DMS53 (cell line): ENCODE results near the gene RGS16.

Experiments
- DNase-seq: peaks from one replicate; lab custom pipeline; 2025; lab: John Stamatoyannopoulos, UW

RGS16 gene

DNA sequence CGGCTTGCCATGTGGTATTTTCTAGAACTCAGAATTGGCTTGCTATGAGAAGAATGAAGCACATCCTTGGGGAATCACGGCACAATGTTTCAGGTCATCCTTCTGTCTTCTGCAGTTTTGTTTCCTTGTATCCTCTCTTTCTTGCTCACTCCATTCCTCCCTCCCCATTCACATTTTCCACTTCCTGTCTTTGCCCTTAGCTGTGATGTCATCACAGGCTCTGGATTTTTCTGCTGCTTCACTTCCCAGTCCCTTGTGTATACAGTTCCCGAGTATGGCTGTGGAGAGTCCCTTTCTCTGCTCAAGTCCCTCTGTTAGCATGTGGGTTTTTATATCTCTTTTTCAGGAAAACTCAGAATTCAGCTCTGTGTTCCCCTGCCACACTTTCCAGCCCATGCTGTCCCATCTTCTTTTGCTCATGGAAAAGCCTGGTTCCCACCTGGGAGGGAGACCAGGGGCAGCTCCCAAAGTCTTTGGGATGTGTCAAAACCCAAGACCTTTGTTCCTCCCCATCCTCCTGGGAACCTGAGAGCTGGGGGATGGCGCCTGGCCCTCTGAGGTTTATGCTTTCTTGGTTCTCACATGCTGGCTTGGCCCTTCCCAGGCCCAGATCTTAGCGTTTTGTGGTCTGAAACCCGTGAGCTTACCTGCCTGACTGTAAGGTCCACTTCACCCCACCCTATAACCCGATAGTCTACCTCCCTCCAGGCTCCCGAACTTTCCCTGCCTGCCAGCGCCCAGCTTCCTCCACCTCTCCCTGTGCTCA is 4.8 kb upstream of the RGS16 start:
- peak; percentile 71 for DNase-seq

DNA sequence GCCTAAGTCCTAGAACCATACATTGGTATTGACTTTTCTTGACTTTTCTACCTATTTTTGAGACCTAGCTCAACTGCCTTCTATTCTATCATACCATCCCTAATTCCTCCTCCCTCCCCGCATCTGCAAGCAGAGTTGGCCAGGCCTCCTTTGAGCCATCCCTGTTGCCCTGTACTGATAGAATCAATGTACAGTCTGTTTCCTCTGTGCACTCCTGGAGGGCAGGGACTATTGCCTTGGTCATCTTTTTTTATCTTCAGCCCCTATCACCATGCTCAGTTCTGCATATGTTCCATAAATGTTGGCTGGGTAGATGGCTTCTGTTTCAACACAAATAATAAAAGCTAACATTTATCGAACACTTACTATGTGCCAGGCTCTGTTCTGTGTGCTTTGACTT is 4.0 kb upstream of the RGS16 start:
- DNase-seq = no peak

DNA sequence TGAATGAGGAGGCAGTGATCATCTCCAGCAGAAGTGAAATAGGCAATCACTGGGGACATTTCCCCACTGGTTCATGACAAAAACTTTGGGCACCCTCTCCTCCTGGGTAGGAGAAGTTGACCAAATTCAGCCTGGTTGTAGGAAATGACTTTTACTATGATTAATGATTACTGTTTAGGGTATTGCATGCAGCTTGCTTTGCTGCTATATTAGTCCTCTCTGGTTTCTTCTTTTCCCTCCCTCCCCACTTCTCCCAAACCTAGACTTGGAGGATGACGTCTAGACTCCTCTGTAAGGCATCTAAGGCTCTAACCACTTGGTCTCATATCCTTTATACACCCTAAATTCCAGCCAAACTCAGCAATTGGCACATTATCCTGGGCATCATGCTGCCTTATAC is 3.4 kb upstream of the RGS16 start:
- no peak for DNase-seq

DNA sequence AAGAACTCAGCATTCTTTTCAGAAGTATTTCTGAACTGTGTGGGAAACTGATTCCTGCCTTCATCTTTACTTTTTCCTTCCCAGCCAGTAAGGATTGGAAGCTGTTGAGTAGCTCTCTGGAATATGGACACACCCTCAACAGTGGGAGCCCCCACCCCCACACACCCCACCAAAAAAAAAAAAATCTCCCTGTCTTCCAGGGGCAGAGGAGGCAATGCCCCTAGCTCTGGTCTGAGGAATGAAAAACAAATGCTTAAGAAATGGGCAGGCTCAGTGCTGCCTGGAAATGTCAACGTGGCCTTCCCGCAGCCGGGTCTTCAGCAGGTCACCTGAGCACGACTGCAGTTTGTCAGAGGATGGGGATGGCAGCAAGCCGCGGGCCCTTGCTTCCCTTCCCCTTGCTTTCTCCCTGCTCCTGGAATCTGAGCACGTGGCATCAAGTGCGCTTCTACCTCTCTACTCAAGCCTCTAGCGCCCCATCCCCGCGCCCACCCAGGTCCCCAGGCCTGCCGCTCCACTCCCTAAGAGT is 479 bp downstream of the RGS16 start:
- DNase-seq = peak; percentile 75

DNA sequence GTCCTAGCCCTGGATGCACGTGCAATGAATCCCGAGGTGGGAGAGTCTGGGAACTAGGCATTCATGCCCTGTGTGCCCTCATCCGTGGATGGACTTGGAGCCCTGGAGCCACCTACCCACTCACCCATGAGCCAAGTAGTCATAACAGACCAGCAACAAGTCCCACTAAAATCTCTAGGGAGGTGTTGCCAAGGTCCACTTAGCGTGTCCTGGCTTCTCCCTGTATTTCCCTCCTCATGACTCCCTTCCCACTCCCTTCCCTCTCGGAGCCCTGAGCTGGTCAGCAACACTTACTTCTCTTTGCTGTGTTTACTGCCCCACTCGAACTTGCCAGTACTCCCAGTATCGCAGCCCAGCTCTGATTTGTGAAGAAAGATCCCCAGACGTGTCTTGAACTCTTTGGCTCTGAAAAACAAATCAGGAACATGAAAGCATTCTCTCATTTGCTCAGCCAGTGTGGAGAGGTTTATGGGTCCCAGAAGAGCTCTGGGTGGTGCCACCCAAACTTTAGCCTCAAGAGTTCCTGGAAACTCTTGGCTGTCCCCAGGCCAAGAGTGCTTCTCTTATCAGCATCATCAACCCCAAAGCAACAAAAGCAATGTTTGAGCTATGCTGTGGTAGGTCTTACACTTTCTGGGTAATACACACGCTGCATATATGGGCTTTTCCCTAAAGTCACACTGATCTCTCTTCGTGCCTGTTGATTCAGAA is 1.1 kb downstream of the RGS16 start:
- DNase-seq = no peak

DNA sequence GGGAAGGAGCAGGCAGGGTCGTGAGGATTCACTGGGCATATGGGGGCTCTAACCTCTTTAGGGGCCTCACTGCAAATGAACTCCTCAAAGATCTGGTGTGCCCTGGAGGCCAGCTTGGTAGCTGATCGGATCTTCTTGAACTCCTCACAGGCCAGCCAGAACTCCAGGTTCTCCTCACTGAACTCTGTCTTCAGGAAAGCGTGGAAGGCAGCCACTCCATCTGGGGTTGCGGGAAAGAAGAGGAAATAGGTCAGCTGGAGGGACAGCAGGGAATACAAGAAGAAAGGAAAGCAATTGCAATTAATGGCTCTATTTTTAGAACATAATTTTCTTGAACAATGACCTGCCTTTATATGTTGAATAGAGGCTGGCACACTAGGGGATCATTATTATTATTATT is 2.3 kb downstream of the RGS16 start:
- no peak for DNase-seq

DNA sequence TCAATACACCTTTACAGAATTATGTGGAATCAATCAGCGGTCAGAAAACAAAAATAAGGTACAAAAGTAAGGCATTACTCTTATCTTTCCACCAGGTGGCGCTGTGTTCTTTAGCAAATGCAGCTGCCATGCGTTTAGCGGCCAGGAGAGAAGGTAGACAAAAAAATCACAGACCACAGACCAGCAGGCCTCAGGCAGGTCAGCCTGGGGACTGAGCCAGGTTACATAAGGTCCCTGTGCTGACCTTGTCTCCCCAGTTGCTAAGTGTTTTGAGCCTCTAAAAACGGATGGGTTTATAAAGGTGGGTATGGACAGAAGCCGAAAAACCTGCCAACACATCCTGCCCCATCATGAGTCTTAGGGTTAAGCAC is 2.8 kb downstream of the RGS16 start:
- peak; percentile 94 for DNase-seq

DNA sequence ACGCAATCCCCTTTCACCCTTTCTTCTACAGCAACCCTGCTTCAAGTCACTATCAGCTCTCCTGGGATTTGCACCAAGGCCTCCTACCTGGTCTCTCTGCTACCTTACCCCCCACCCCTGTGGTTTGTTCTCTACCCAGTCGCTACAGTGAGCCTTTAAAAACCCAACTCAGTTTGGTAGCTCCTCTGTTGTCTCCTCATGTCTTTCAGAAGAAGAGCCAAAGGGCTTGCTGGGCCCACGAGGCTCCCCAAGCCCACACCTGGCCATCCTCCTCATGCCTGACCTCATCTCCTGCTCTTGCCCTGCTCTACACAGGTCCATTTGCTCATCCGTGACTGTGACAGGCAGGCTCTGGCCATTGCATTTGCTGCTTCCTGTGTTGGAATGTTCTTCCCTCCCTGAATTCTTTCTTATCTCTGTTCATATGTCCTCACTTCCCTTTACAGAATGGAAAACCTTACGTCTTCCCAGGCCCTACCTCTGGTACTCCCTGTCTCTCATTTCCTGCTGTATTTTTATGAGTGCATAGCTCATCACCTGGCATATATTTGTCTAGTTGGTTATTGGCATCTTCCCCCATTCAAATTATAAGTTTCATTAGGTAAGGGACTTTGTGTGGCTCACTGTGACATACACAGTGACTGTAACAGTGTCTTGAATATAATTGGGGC is 3.3 kb downstream of the RGS16 start:
- no peak for DNase-seq

DNA sequence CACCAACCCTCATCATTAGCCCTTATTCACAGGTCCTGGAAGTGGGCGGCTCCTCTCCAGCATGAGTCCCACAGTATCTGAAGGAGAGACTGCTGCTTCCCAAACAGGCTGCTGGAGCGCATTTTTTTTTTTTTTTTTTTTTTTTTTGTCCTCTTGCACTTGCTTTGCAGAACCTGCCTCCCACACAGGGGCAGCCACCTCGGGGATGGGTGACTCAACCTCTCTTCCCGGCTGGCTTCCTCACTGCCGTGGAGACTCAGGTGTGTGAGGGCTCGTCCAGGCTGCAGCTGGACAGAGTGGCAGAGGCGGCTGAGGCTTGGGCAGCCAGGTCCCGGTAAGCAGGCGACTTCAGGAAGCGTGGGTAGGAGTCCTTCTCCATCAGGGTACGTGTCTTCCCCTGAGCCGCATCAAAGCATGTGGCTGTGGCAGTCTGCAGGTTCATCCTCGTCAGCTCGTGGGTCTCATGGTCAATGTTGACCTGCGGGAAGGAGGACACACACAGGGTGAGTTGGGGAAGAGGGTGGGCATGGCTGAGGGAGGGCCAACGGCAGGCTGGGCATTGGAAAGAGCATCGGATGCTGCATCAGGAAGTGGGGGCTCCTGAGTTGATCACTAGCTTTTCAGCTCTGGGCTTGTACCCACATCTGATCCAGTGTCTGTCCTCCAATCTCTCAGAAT is 4.0 kb downstream of the RGS16 start:
- no peak for DNase-seq

DNA sequence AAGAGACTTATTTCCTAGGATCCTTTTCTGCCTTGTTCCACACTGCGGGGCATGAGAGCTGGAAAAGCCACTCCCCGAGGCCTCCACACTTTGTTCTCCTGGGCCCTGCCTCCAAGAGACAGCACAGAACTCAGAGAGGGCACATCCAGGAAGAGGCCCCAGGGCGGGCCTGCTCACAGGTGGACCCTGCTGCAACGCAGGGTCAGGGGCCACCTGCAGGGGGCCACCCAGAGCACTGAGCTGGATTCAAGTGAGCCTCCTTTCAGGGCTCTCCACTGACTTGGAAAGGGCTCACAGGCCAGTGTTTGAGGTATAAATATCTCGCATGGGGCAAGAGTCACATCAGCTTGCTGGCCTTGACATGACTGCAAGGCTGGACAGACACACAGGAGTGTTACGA is 4.8 kb downstream of the RGS16 start:
- DNase-seq = peak; percentile 55

DNA sequence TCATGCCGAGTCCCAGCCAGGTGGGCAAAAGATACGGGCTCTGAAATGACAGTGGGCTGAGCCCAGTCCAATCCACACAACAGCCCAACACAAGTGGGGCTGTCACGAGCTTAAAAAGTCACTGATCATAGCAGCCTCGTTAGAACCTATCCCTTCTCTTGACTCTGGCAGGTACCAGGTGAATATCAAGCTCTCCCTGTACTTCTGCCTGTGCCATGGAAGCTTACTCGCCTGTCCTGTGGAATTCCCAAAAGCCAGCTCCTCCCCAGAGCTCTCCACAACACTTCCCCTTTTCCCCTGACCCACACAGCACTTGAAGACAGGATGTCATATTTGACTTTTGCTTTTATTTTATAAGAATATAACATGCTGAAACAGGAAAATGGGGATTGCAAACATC is 5.9 kb downstream of the RGS16 start:
- no peak for DNase-seq

DNA sequence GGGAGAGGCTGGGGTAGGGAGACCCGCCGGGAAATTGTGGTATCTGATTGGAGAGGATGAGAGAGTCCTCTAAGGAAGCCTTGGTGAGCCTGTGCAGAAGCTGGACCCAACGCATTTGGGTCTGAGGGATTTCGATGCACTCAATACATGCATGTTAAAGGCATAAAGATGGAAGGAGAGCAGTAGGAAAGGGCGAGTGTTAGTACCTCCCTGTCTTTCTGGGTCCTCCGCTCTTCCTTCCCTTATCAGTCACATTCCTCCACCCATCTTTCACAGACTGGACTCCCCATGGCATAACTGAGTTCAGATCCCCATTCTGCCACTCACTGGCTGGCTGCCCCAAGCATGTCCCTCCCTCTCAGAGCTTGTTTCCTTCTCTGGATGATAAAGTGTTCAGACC is 7.3 kb downstream of the RGS16 start:
- no peak for DNase-seq

DNA sequence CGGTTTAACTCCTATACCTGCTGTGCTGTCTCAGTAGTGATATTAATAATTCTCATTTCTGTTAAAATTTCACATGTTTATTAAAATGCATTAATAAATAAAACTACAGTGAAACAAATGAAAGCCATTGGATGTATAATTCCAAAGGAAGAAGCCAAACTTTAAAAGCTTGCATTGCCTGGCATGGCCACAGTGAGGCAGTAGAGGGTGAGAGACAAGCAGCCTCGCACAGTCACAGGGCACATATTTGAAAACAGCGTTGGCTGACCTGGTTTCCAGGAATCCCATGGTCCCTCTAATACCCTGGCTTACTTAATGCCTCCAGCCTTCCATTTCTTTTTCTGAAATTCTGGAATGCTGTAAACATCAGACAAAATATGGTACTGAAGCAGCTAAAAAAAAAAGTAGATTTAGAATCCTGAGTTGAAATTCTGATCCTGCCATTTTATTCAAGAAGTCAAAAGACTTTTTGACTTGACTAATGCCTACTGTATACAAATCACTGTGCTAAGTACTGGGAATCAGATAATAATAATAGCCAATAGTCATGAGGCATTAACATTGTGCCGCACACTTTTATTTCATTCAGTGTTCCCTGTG is 8.4 kb downstream of the RGS16 start:
- DNase-seq = peak; percentile 77

DNA sequence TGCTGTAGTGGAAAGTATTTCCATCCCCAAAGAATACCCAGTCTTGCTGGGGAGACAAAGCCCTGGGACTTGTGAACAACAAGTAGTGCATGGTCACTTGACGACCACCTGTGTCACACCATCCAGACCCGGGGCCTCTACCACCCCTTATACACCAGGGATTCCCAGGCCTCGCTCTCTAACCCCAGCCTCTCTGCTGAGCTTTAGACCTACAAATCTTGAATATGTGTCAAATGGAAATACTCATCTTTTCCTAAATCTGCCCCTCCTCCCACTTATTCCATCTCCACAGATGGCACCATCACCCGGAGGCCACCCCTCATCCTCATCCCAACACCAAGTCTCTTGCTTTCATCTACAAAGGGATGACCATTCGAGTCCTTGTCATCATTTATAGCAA is 14.3 kb downstream of the RGS16 start:
- no peak for DNase-seq

DNA sequence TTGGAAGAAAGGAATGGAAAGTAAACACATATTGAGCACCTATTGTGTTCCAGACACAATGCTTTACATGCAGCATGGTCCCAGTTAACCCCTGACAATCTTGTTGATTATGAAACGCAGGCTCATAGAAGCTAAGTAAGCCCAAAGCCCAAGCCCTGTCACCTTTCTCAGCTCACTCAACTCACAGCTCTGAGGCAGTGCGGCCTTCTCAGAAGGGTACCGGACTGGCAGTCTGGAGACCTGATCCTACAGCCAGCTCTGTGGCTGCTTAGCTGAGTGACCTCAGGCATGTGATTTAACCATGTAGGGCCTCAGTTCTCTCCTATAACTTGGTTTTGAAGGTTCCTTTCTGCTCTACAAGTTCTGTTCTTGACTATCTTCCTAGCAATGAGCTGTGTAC is 14.7 kb downstream of the RGS16 start:
- no peak for DNase-seq

DNA sequence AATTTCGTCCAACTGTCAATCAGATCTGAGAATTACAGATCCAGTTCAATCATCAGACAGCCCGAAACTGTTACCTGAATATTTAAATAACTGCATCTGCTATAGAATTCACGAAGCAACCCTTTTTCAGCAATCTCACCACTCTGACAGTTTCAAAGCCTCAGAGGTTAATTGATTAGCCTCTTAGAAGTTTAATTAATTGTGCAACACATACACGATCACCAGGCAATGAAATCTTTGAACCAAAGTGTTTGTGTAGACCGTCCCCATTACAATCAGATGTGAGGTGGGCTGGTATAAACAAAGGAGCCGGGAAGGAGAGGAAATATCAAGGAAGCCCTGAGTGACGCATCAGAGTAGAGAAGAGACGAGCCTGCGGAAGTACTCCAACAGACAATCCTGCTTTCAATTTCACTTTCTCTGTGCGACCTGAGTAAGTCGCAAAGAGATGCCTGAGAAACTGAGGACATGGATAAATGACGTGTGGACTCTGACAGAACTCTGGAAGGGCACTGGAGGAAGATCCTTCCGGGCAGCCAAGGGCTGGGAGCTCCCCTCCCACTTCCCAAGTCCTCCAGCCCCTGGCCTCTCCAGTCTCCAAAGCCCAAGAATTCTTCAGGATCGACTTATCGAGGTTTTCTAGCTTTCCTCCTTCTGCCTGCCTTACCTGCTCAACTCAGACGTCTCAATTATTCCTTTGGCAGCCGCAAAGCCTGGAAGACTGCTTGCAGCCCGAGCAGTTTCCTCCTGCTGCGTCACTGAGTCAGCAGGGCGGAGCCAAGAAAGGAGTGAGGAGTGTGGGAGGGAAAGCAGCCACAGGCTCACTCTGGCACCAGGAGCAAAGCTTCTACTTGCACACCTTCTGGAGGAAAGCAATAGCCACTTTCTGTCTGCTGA is 15.4 kb downstream of the RGS16 start, which contains the start of gene RNASEL:
RNASEL (minus strand) TSS at position 757 of the 897 bp plus-strand sequence. CDS start 2,450 bp downstream, outside the sequence.
- peak; percentile 80 for DNase-seq

DNA sequence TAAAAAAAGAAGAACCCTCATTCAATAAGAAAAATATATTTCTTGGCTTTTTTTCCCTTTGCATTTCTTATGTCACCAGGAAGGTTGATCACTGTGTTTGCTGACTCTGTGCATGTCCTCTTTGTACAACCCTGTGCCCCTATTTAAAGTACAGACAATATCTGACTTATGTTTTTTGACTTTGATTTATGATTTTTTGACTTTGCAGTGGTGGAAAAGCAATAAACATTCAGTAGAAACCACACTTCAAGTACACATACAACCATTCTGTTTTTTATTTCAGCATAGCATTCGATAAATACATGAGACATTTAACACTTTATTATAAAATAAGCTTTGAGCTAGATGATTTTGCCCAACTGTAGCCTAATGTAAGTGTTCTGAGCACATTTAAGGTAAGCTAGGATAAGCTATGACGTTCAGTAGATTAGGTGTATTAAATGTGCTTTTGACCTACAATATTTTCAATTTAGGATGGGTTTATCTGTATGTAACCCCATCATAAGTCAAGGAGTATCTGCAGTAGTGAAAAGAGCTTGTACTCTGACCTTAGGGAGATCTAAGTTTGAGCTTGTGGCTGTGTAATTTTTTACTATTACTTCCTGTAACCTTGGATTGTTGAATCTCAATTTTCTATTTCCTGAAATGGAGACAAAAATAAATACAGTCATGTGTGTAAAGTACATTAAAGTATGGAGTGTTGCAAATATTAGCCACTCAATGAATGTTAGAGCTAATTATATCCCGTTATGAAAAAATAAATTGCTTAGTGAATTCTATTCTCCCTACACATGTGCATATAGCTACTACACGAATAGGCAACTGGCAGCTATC is 16.3 kb downstream of the RGS16 start:
- peak; percentile 50 for DNase-seq

DNA sequence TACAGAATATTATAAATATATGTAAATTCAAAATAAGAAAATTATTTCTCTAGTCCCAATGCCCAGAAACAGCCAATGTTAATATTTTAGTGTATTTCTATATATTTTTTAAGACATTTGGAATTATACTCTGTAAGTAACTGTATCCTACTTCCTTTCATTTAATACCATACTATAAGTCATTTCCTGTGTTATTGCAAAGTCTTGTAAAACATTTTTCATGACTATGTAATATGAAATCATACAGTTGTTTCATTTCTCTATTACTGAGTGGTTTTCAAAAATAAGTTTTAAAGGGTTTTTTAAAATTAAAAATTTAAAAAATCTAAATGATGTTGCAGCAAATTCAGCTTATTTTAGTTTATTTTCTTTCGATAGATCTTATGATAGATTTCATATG is 17.1 kb downstream of the RGS16 start:
- DNase-seq = no peak

DNA sequence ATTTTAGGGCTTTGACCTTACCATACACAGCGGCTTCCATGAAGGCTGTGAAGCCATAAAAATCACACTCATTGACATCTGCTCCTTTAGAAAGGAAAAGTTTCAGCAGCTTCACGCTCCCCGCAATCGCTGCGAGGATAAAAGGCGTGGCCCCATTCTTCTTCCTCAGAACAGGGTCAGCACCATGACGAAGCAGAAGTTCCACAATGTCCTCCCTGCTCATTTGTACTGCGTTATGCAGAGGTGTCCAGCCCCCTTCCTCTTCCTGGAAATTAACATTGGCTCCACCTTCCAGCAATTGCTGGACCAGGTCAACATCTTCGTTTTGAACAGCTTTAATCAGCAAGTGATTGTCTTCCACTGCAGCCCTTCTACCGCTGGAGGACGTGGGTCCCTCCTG is 17.8 kb downstream of the RGS16 start:
- DNase-seq = no peak

DNA sequence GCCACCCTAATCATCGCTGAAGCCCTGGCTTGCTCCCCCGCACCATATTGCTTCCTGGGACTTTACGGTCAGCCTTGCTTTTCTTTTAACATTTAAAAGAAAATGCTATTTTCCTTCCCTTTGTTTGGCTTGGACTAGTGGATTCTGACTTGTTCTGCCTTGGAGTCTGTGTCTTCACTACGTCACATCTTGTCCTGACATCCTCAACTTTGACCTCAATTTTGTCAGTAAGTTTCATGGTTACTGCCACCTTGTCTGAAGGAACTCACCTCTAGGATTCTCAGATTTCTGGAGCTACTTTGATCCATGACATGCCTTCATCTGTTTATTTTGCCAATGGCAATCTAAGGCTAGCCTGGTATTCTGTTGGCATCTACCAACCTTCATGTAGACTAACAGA is 19.4 kb downstream of the RGS16 start:
- no peak for DNase-seq
